ENCODE measurements around the gene CCDC12.
A peak's percentile ranks its signal among the peaks of the same experiment; 100 is the strongest.

CCDC12 gene

DNA sequence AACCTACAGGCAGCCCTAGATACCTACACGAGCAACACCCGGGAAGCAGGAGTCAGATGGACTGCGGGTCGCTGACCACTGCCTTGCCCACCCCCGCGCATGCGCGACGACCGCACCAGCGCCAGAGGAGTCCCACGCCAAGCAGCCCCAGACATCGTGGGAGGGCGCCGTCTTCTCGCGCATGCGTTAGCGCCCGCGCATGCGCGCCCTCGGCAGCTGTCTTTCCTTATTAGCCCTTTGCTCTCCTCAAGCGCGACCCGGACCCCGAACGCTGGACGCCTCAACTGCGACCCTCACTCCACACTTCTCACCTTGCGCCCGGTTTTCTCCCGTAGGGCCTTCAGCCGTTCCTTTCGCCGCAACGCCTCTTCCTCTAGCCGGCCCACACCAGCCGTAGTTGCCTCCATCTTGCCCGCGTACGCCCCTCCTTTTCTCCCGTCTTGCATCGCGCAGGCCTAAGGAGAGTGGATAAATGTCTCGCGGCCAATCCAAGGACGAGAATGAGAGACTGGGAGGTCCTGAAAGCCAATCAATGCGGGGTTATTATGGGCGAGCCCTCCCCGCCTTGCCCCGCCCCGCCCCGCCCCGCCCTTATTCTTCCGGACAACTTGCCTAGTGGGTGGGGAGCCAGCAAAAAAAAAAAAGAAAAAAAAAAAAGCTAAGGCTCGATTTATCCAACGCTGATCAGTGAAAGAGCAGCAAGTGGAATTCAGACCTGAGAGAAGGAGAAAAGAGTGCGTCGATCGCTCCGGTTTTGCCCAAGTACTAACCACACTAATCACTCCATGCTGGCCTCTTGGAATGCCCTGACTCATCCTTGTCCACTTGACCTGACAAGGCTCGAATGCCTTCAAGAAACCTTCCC is at the start of gene CCDC12:
Gene CCDC12 (minus strand): TSS at position 420 of the 865 bp plus-strand sequence. CDS start 13 bp downstream, at position 407.
- TF ChIP-seq POLR2AphosphoS5 (IDR thresholded peaks at IDR 0.05; ENCODE audit: borderline replicate concordance, low read depth, low read length) (peak; percentile 82), EZH2 (IDR thresholded peaks at IDR 0.05) (no peak)
- H3K36me3 ChIP-seq (ENCODE audit: insufficient read depth, low read length) = peaks cover 5% of the 10 kb centered on the region; the same call in 1 of the 2 replicates
- H3K9ac ChIP-seq (ENCODE audit: insufficient read length) = peak within 1 kb of the TSS; percentile 91
- H3K27ac ChIP-seq = peak within 1 kb of the TSS; percentile 87
- peak within 1 kb of the TSS; percentile 89 for H3K4me3 ChIP-seq
- DNase-seq (ENCODE audit: low read depth, low spot score) = peak; percentile 85
- no peaks in the 10 kb centered on the region for H3K9me3 ChIP-seq (ENCODE audit: low read depth, low read length)

DNA sequence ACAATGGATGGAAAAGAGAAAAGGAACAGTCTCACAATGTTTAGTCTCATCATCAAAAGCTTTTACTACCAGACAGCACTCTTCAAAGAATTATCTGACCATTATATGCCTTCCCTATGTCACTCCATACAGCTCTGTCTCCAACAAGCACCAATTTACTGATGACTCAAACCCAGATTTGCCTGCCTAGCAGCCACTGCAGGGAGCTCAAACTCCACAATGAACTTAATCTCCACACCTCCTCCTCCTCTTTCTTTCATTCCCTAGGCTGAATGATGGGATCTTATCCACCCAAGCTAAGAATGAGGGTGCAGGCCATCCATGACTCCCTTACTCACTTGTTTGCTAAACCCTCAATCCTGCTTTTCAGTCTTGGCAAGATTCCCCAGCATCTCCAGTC is 48.4 kb upstream of the CCDC12 start:
- DNase-seq (ENCODE audit: low read depth, low spot score) = no peak
- Histone ChIP-seq H3K9ac (ENCODE audit: insufficient read length) (no peak overlapping the region), H3K27ac (no peak overlapping the region), H3K36me3 (ENCODE audit: insufficient read depth, low read length) (no peaks in the 10 kb centered on the region), H3K4me3 (no peak overlapping the region), H3K9me3 (ENCODE audit: low read depth, low read length) (no peaks in the 10 kb centered on the region)
- TF ChIP-seq FOXP2 (optimal IDR thresholded peaks at IDR 0.05; ENCODE audit: control extremely low read depth, extremely low read length, insufficient read depth) (no peak), POLR2AphosphoS5 (IDR thresholded peaks at IDR 0.05; ENCODE audit: borderline replicate concordance, low read depth, low read length) (no peak), EZH2 (IDR thresholded peaks at IDR 0.05) (no peak)

DNA sequence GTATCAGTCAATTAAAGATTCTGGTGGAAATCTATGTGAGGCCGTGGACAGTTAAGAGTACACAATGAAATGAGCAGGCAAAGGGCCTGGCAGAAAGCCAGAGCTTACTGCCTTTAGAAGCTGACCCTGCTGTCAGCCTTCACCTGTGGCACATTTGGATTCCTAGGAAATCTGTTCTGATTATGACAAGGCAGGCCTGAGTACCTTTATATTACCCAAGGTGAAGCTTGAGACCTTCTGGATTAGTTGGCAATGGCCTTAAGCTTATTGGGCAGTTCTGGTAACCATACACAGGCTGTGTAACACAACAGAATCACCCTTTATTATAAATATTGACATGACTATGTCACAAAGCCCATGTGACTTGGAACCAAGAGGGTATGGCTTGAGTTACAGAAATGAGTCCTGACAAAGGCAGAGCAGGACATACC is 46.1 kb upstream of the CCDC12 start:
- peaks cover under 1% of the 10 kb centered on the region; the same call in 1 of the 2 replicates for H3K36me3 ChIP-seq (ENCODE audit: insufficient read depth, low read length)

DNA sequence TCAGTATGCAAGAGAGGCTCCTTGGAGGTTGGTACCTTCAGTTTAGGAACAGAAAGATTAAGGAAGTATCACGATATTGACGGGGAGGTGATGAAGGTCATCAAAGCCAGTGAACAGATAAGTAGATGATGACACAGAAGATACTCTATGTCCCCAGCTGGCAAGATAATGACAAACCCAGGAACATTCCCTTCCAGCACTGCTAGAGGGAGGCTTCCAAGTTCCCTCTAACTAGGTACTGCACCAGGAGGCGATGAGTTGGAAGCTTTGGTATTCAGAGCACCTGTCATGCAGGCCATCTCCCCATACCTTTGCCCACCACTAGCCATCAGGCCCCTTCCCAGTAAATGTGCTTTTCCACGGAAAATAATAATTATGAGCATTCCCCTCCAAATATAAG is 43.8 kb upstream of the CCDC12 start:
- TF ChIP-seq FOXP2 (optimal IDR thresholded peaks at IDR 0.05; ENCODE audit: control extremely low read depth, extremely low read length, insufficient read depth) = no peak
- no peaks in the 10 kb centered on the region for H3K9me3 ChIP-seq (ENCODE audit: low read depth, low read length)
- H3K27ac ChIP-seq = no peak overlapping the region
- H3K9ac ChIP-seq (ENCODE audit: insufficient read length) = no peak overlapping the region
- DNase-seq (ENCODE audit: low read depth, low spot score) = no peak
- no peak overlapping the region for H3K4me3 ChIP-seq
- peaks cover 11% of the 10 kb centered on the region; the same call in 1 of the 2 replicates for H3K36me3 ChIP-seq (ENCODE audit: insufficient read depth, low read length)

More for the DNA sequence above, 46.1 kb upstream of the CCDC12 start:
- no peak overlapping the region for H3K4me3 ChIP-seq
- no peak for DNase-seq (ENCODE audit: low read depth, low spot score)
- H3K9me3 ChIP-seq (ENCODE audit: low read depth, low read length) = no peaks in the 10 kb centered on the region
- TF ChIP-seq FOXP2 (optimal IDR thresholded peaks at IDR 0.05; ENCODE audit: control extremely low read depth, extremely low read length, insufficient read depth) (no peak), POLR2AphosphoS5 (IDR thresholded peaks at IDR 0.05; ENCODE audit: borderline replicate concordance, low read depth, low read length) (no peak), EZH2 (IDR thresholded peaks at IDR 0.05) (no peak)
- H3K27ac ChIP-seq = no peak overlapping the region
- H3K9ac ChIP-seq (ENCODE audit: insufficient read length) = no peak overlapping the region

DNA sequence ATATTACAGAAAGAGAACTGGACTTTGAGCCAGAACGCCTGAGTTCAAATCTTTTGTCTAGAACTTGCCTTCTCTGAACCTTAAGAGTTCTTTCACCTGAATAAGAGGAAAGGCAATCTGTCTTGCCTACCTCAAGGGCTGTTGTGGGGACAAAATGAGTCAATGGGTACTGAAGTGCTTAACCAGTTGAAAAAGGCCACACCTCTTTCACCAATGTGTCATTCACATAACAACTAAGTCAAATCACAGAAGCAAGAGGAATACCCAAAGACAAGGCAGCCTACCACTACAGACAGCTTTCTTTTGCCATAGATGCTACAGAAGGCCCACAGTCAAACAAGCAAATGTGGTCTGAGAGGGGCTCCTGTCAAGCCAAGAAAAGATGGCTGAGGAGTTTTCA is 42.7 kb upstream of the CCDC12 start:
- no peak for DNase-seq (ENCODE audit: low read depth, low spot score)
- no peak overlapping the region for H3K9ac ChIP-seq (ENCODE audit: insufficient read length)
- TF ChIP-seq POLR2AphosphoS5 (IDR thresholded peaks at IDR 0.05; ENCODE audit: borderline replicate concordance, low read depth, low read length) (no peak), EZH2 (IDR thresholded peaks at IDR 0.05) (no peak), FOXP2 (optimal IDR thresholded peaks at IDR 0.05; ENCODE audit: control extremely low read depth, extremely low read length, insufficient read depth) (no peak)
- no peak overlapping the region for H3K4me3 ChIP-seq
- no peaks in the 10 kb centered on the region for H3K9me3 ChIP-seq (ENCODE audit: low read depth, low read length)
- H3K36me3 ChIP-seq (ENCODE audit: insufficient read depth, low read length) = peaks cover 11% of the 10 kb centered on the region; the same call in 1 of the 2 replicates
- no peak overlapping the region for H3K27ac ChIP-seq

DNA sequence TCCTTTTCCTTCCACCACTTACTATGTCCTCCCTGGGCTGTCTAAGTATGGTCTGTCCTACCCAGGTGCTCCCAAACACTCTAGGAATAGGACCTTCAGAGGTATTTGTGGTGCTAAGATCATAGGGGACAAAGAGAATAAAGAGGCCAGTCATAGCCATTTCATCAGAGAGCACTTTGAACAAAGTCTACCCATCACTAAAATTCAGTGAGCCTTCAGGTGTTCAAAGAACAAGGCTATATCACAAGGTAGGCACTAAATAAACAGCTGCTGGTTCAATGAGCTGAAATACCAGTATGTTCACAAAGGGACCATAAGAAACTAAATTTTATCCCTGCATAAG is 41.7 kb upstream of the CCDC12 start:
- no peak overlapping the region for H3K4me3 ChIP-seq
- TF ChIP-seq FOXP2 (optimal IDR thresholded peaks at IDR 0.05; ENCODE audit: control extremely low read depth, extremely low read length, insufficient read depth) (no peak), POLR2AphosphoS5 (IDR thresholded peaks at IDR 0.05; ENCODE audit: borderline replicate concordance, low read depth, low read length) (no peak), EZH2 (IDR thresholded peaks at IDR 0.05) (no peak)
- H3K36me3 ChIP-seq (ENCODE audit: insufficient read depth, low read length) = peaks cover 11% of the 10 kb centered on the region; the same call in 1 of the 2 replicates
- no peaks in the 10 kb centered on the region for H3K9me3 ChIP-seq (ENCODE audit: low read depth, low read length)
- no peak for DNase-seq (ENCODE audit: low read depth, low spot score)
- no peak overlapping the region for H3K27ac ChIP-seq
- H3K9ac ChIP-seq (ENCODE audit: insufficient read length) = no peak overlapping the region

DNA sequence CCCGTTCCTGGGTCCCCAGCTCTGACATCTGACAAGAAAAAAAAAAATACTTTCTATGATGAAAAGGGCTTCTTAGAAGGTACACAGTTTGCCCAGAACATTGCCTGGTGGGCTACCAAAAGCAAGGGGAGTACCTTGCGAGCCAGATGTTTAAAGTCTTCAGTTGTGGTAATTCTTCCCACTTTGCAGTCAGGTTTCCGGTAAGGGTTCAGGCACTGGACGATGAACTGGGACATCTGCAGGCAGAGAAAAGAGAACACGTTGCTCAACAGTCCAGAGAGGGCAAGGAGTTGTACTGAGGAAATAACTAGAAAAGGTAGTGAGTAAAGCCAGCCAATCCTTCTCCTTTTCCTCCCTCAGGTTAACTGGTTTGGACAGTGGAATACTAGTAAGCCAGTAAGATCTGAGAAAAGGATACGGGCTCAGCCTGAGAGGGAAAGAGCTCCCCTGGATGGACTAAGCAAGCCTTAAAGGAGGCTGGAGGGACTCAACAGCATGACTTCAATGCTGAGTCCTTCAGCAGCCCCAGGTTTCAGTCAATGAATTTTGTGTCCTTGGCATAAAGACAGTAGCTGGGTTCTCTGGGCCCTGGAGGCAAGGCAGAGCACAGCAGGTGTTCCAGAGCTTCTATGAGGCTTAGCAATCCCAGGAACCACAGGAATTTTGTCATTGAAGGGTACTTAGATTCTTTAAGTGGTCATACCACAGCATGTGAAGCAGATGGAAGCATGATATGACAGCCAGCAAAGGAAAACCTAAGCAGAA is 41.1 kb upstream of the CCDC12 start:
- Histone ChIP-seq H3K36me3 (ENCODE audit: insufficient read depth, low read length) (peaks cover 11% of the 10 kb centered on the region; the same call in 1 of the 2 replicates), H3K27ac (no peak overlapping the region), H3K9ac (ENCODE audit: insufficient read length) (no peak overlapping the region), H3K4me3 (no peak overlapping the region), H3K9me3 (ENCODE audit: low read depth, low read length) (no peaks in the 10 kb centered on the region)
- TF ChIP-seq POLR2AphosphoS5 (IDR thresholded peaks at IDR 0.05; ENCODE audit: borderline replicate concordance, low read depth, low read length) (no peak), EZH2 (IDR thresholded peaks at IDR 0.05) (no peak), FOXP2 (optimal IDR thresholded peaks at IDR 0.05; ENCODE audit: control extremely low read depth, extremely low read length, insufficient read depth) (no peak)
- peak; percentile 66 for DNase-seq (ENCODE audit: low read depth, low spot score)

DNA sequence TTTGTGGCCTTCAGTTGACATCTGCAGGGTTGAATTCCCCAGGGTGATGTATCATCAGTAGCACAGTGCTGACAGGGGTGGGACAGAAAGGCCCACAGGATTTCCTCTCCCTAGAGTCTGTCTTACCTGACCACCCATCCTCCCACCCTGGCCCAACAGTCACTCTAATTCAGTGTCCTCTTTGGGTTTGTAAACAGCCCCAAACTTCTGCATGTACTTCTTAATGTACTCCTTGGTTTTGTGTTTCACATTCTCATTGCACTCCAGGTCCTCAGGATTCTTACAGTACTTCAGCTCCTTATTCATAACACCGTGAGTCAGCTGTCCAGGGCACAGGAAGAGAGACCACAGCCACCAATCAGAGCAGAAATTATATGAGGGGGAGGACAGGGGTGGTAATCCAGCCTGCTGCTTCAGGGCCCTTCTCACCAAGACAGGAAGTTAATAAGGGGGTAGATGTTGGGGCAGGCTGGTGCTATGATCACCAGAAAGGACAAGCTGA is 40.4 kb upstream of the CCDC12 start:
- Histone ChIP-seq H3K9ac (ENCODE audit: insufficient read length) (no peak overlapping the region), H3K9me3 (ENCODE audit: low read depth, low read length) (no peaks in the 10 kb centered on the region), H3K4me3 (no peak overlapping the region), H3K36me3 (ENCODE audit: insufficient read depth, low read length) (peaks cover 11% of the 10 kb centered on the region; the same call in 1 of the 2 replicates), H3K27ac (no peak overlapping the region)
- TF ChIP-seq EZH2 (IDR thresholded peaks at IDR 0.05) (no peak), POLR2AphosphoS5 (IDR thresholded peaks at IDR 0.05; ENCODE audit: borderline replicate concordance, low read depth, low read length) (no peak), FOXP2 (optimal IDR thresholded peaks at IDR 0.05; ENCODE audit: control extremely low read depth, extremely low read length, insufficient read depth) (no peak)
- no peak for DNase-seq (ENCODE audit: low read depth, low spot score)

Measured in SK-N-MC (cell line).